Measurements from ENCODE around the gene CARS1. TPM values are rescaled to one million over a fixed set of nuclear protein-coding genes. Genes with fewer than 3 reads are reported as not detected.

CARS1 gene
- 29.4 TPM for total RNA-seq

DNA sequence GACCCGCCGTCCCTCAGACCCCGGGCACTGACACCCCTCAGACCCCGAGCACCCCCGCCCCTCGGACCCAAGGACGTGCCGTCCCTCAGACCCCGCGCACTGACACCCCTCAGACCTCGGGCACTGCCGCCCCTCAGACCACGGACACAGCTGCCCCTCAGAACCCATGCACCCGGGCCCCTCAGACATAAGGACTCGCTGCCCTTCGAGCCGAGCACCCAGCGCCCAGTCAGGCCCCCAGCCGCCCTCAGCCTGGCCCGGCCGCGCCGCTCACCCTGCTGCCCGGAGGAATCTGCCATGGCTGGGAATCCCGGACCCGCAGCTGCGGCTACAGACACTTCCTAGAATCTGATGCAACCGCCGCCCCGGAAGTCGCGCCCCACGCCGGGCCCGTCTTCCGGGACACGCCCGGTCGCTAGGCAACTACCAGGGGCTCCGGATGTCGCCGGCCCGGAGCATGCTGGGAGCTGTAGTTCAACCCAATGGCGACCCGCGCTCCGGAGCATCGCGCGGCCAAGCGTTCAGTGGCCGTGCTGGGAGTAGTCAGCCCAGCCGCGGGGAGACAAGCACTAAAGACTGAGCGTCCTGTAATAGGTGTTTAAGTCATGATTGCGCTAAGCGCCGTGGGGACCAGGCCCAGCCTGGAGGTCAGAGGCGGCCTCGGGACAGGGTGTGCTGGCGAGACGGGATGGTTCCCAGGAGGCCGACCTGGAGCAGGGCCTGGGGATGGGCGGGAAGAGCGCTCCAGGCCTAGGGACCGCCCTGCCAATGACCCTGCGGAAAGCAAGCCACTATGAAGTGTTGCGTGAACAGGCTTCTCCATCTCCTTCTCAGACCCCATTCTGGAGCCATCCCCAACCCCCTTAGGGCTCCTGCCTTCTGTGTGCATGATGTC lies at the start of gene CARS1:
Gene CARS1 (minus strand): TSS at position 355 of the 895 bp plus-strand sequence. CDS start 56 bp downstream, at position 299.

DNA sequence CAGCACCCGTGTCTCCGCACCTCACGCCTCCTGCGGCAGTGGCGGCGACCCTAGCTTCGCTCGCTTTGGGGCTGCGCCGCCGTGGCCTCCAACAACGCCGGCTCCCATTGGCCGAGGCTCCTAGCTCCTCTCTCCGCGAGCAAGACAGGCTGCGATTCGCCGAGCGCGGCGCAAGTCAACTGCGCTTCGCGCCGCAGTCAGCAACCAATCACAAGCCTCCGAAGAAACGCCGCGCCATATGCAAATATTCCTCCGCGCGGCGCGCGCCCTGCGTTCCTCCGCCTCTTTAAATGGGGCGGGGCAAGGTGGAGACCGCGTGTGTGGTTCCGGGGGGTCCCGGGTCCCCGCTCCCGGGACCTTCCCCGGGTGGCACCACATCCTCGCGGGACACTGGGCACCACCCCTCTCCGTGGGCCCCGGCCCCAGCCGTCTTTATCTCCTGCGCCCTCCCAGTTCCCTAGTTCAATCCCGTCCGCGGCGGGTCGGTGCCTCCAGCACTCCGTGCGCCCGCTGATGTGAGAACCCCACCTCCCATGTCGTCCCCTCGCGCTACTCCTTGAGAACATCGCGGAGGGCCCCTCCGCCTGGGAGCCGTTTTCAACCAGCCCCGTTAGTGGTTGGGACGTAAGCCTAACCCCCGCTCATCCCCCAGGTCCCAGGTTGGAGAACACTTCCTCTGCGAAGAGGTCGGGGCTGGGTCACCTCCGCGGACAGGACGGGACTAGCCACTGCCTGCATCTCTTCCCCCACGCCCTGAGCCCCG lies 64.8 kb downstream of the CARS1 start, which contains the start of gene NAP1L4:
Gene NAP1L4 (minus strand): TSS at position 96 of the 763 bp plus-strand sequence. CDS start 13,109 bp downstream, outside the sequence.

Other genes with a start within 250 kb of the CARS1 start
- 118 TPM for gene CDKN1C, start 171.6 kb downstream of the CARS1 start, total RNA-seq
- not detected for gene PHLDA2, start 128.0 kb downstream of the CARS1 start, total RNA-seq
- 232 TPM for gene NAP1L4, start 65.1 kb downstream of the CARS1 start, total RNA-seq
- 30.2 TPM for gene OSBPL5, start 107.9 kb upstream of the CARS1 start, total RNA-seq
- gene MRGPRG, start 161.4 kb upstream of the CARS1 start, total RNA-seq, result not detected
- 0.44 TPM for gene MRGPRE, start 175.0 kb upstream of the CARS1 start, total RNA-seq

All from camera-type eye (tissue), 1 donor.